Spleen (tissue), 7 donors: Measurements from ENCODE around the gene AOX1.

Experiments used
- CTCF ChIP-seq, 11 experiments: fragments of 200-600 bp in 7 of 11; fragments of 450-650 bp in 4 of 11; sonication (generic) in 4 of 11; IDR thresholded peaks in 8 of 11; conservative IDR thresholded peaks in 3 of 11; 1 replicate in 7 of 11; 2 replicates in 4 of 11; pipeline versions ENCODE4 v1.4.0 to v1.8.0; 2016 to 2021; ENCODE audit warnings: antibody characterized with exemption in 11 of 11, inconsistent platforms in 4 of 11, mild to moderate bottlenecking in 1 of 11
- POLR2A ChIP-seq, 3 donors: fragments of 450-650 bp; IDR thresholded peaks; one replicate each; pipeline ENCODE4 v1.5.1; 2017; ENCODE audit warnings: antibody characterized with exemption in 3 of 3, mild to moderate bottlenecking in 1 of 3
- POLR2AphosphoS5 ChIP-seq, 3 donors: sonication (generic); formaldehyde crosslinking; IDR thresholded peaks; one replicate each; pipeline ENCODE4 v1.5.1; 2017; ENCODE audit warnings: antibody characterized with exemption in 3 of 3
- donor health status: DM: no; HTN: no; CAD: no; lungs with moderate emphysema.
- donor health status: DM: no; HTN: no; CAD: no.
- donor health status: DM: no; HTN: no; CAD: no.

GRCh38 chr2:200703127-200703925 lies 117.5 kb downstream of the AOX1 start:
- TF ChIP-seq CTCF (IDR thresholded peaks at IDR 0.05 in 8 of 11, conservative IDR thresholded peaks at IDR 0.05 in 3 of 11) (peak in 8 of 11 experiments; percentile 11 to 56 (median 38)), POLR2AphosphoS5 (IDR thresholded peaks at IDR 0.05) (no peak), POLR2A (IDR thresholded peaks at IDR 0.05) (no peak)
